GM21786 (cell line): Measurements from ENCODE around the gene USF3.
A peak's percentile ranks its signal among the peaks of the same experiment; 100 is the strongest.

Experiments used
- ATAC-seq: cut with Tn5 transposase; IDR thresholded peaks from one replicate; pipeline ENCODE4 v1.9.1; 2021; ENCODE audit not compliant: unreplicated experiment

The USF3 gene

GRCh38 chr3:113697500-113698090, 1.2 kb upstream of the USF3 start:
- no peak for ATAC-seq

GRCh38 chr3:113696658-113697499, 437 bp upstream of the USF3 start:
- peak; percentile 95 for ATAC-seq

- no peak for ATAC-seq
Observed at GRCh38 chr3:113695431-113695785, 1.0 kb downstream of the USF3 start.

GRCh38 chr3:113690482-113690881, 6.0 kb downstream of the USF3 start:
- ATAC-seq = no peak

GRCh38 chr3:113685956-113686721, 10.3 kb downstream of the USF3 start:
- no peak for ATAC-seq

GRCh38 chr3:113685124-113685523, 11.3 kb downstream of the USF3 start:
- no peak for ATAC-seq

- no peak for ATAC-seq
Observed at GRCh38 chr3:113684271-113684819, 12.1 kb downstream of the USF3 start.

- ATAC-seq = no peak
Observed at GRCh38 chr3:113678773-113679172, 17.7 kb downstream of the USF3 start.

- no peak for ATAC-seq
Observed at GRCh38 chr3:113677737-113678136, 18.7 kb downstream of the USF3 start.

GRCh38 chr3:113676261-113676660, 20.2 kb downstream of the USF3 start:
- no peak for ATAC-seq

- no peak for ATAC-seq
Observed at GRCh38 chr3:113673593-113673992, 22.8 kb downstream of the USF3 start.

GRCh38 chr3:113668015-113668414, 28.4 kb downstream of the USF3 start:
- no peak for ATAC-seq

- ATAC-seq = no peak
Observed at GRCh38 chr3:113664523-113665094, 31.8 kb downstream of the USF3 start.

- ATAC-seq = no peak
Observed at GRCh38 chr3:113663761-113664160, 32.7 kb downstream of the USF3 start.

- no peak for ATAC-seq
Observed at GRCh38 chr3:113663324-113663750, 33.1 kb downstream of the USF3 start.

- no peak for ATAC-seq
Observed at GRCh38 chr3:113662824-113663223, 33.6 kb downstream of the USF3 start.

GRCh38 chr3:113660896-113661295, 35.5 kb downstream of the USF3 start:
- no peak for ATAC-seq

GRCh38 chr3:113660458-113660857, 36.0 kb downstream of the USF3 start:
- no peak for ATAC-seq

GRCh38 chr3:113659996-113660395, 36.4 kb downstream of the USF3 start:
- ATAC-seq = no peak

GRCh38 chr3:113659101-113659541, 37.3 kb downstream of the USF3 start:
- ATAC-seq = no peak

- ATAC-seq = no peak
Observed at GRCh38 chr3:113658107-113658506, 38.3 kb downstream of the USF3 start.
